Measurements from ENCODE around the gene TBC1D22A.

GRCh38 chr22:46857142-46857884 lies 94.9 kb downstream of the TBC1D22A start:
- TF ChIP-seq EZH2 (IDR thresholded peaks at IDR 0.05; ENCODE audit: low read length) = no peak
- TF ChIP-seq, protein P1, sequence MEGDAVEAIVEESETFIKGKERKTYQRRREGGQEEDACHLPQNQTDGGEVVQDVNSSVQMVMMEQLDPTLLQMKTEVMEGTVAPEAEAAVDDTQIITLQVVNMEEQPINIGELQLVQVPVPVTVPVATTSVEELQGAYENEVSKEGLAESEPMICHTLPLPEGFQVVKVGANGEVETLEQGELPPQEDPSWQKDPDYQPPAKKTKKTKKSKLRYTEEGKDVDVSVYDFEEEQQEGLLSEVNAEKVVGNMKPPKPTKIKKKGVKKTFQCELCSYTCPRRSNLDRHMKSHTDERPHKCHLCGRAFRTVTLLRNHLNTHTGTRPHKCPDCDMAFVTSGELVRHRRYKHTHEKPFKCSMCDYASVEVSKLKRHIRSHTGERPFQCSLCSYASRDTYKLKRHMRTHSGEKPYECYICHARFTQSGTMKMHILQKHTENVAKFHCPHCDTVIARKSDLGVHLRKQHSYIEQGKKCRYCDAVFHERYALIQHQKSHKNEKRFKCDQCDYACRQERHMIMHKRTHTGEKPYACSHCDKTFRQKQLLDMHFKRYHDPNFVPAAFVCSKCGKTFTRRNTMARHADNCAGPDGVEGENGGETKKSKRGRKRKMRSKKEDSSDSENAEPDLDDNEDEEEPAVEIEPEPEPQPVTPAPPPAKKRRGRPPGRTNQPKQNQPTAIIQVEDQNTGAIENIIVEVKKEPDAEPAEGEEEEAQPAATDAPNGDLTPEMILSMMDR (optimal IDR thresholded peaks at IDR 0.05 in 1 of 3, IDR thresholded peaks at IDR 0.05 in 1 of 3, conservative IDR thresholded peaks at IDR 0.05 in 1 of 3; ENCODE audit: extremely low read depth in 1 of 3, insufficient read depth in 2 of 3, low read length in 3 of 3) = no peak

Measured in keratinocyte (primary cell).